Activated T-cell treated with anti-CD3 and anti-CD28 coated beads for 24 hours (primary cell): ENCODE measurements around the gene FAM20A.
A peak's percentile ranks its signal among the peaks of the same experiment; 100 is the strongest.
"Not testable (repeated sequence)": the region's sequence is repeated elsewhere in the genome, so short reads cannot be mapped to it uniquely, and the experiment has no call there.

Experiments used
- DNase-seq: peaks from one replicate; pipeline ENCODE4 v3.0.0-alpha.2; 2020; ENCODE audit warnings: low read depth

FAM20A gene

GRCh38 chr17:68519051-68519450 lies 82.1 kb downstream of the FAM20A start:
- not testable (repeated sequence) for DNase-seq

- no peak for DNase-seq
Observed at GRCh38 chr17:68518063-68518815, 82.9 kb downstream of the FAM20A start.

GRCh38 chr17:68517605-68518004 lies 83.6 kb downstream of the FAM20A start:
- not testable (repeated sequence) for DNase-seq

- no peak for DNase-seq
Observed at GRCh38 chr17:68516732-68517131, 84.4 kb downstream of the FAM20A start.

GRCh38 chr17:68514831-68515635 lies 86.1 kb downstream of the FAM20A start:
- no peak for DNase-seq

GRCh38 chr17:68513932-68514331 lies 87.2 kb downstream of the FAM20A start:
- no peak for DNase-seq

- DNase-seq = no peak
Observed at GRCh38 chr17:68512960-68513474, 88.2 kb downstream of the FAM20A start.

- peak; percentile 86 for DNase-seq
Observed at GRCh38 chr17:68512247-68512959, 88.8 kb downstream of the FAM20A start, which contains the start of gene PRKAR1A. Gene PRKAR1A (plus strand): TSS chr17:68512430. CDS start chr17:68515400, 2,970 bp downstream.

GRCh38 chr17:68511671-68512246 lies 89.4 kb downstream of the FAM20A start:
- DNase-seq = peak; percentile 57

GRCh38 chr17:68511254-68511670 lies 89.9 kb downstream of the FAM20A start:
- DNase-seq = no peak

GRCh38 chr17:68509141-68510057 lies 91.8 kb downstream of the FAM20A start:
- no peak for DNase-seq

- DNase-seq = no peak
Observed at GRCh38 chr17:68507576-68507975, 93.6 kb downstream of the FAM20A start.

GRCh38 chr17:68505951-68506350 lies 95.2 kb downstream of the FAM20A start:
- no peak for DNase-seq

- DNase-seq = no peak
Observed at GRCh38 chr17:68501074-68501473, 100.1 kb downstream of the FAM20A start.

- DNase-seq = no peak
Observed at GRCh38 chr17:68499587-68499986, 101.6 kb downstream of the FAM20A start.

- DNase-seq = no peak
Observed at GRCh38 chr17:68498479-68499326, 102.5 kb downstream of the FAM20A start.

- DNase-seq = no peak
Observed at GRCh38 chr17:68497885-68498319, 103.3 kb downstream of the FAM20A start.

GRCh38 chr17:68495081-68495480 lies 106.1 kb downstream of the FAM20A start:
- DNase-seq = no peak

GRCh38 chr17:68492394-68493054 lies 108.6 kb downstream of the FAM20A start:
- not testable (repeated sequence) for DNase-seq
